GM21390 (cell line): ENCODE data around the gene SMARCC1.
A peak's percentile ranks its signal among the peaks of the same experiment; 100 is the strongest.
"Not testable (repeated sequence)": the region's sequence is repeated elsewhere in the genome, so short reads cannot be mapped to it uniquely, and the experiment has no call there.

Experiments
- ATAC-seq: cut with Tn5 transposase; IDR thresholded peaks from one replicate; pipeline ENCODE4 v1.9.1; 2021; ENCODE audit not compliant: unreplicated experiment

Gene SMARCC1

DNA sequence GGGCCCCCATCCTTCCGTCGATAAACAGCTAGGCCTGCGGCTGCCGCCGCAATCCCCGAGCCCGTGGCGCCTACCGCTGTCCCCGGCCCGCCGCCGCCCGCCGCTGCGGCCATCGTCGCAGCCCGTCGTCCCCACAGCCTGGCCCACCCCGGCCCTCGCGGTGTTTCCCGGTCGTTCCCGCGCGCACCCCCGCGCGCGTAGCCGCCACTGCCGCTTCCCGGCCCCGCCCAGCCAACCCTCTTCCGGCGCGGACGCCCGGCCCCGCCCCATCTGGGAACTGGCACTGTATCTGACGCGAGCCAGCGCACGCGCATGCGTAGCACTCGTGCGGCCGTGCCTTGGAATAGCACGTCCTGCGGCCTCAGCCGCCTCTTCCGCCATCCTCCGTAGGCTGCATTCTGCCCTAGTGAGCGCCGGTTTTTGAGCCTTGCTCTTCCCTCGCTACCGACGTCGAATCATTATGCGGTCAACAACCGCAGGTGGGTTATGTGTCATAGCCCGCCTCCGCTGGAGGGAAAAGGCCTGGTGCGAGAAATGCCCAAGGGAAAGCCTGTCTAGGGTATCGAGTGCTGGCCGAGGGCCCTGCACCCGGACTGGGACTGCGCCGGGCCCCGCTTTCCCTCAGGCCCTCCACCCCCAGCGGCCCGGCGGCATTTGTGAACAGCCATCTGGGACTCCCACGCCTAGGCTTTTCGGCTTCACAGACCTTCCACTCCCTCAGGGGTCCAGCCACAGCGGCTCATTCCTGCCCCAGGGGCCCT, at the start of gene SMARCC1:
SMARCC1 (minus strand) TSS at position 209 of the 761 bp plus-strand sequence; CDS start at position 113, 96 bp downstream.
- ATAC-seq: peak; percentile 81

DNA sequence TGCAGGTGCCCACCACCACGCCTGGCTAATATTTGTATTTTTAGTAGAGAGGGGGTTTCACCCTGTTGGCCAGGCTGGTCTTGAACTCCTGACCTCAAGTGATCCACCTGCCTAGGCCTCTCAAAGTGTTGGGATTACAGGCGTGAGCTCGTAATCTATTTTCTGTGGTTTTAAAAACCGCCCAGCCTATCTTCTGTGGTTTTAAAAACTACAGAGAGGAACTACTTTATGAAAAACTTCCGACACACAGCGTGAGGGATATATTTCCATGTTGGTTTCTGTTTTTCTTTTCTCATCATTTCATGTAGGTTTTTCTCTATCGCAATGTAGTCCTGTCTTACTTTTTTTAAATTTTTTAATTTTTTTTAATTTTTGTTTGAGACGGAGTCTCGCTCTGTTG, 47.8 kb upstream of the SMARCC1 start:
- ATAC-seq: not testable (repeated sequence)

DNA sequence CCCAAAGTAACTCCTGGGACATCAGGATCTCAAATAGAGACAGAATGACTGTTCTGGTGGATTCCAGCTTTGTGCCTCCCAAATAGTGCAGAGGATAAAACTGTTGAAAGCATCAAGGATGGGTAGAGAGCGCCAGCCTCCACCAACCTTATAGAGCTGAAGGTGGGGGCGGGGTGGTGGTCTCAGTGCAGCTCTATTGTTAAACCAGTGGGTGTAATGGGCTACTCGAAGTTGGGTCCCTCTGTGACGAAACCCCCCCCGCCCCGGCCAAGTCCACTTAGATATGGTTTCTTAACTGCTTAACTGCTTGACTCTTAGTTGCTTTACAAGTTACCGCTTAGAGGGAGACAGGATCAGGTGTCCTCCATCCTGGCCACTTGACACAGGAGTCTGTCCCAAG, 43.9 kb upstream of the SMARCC1 start:
- ATAC-seq: no peak

DNA sequence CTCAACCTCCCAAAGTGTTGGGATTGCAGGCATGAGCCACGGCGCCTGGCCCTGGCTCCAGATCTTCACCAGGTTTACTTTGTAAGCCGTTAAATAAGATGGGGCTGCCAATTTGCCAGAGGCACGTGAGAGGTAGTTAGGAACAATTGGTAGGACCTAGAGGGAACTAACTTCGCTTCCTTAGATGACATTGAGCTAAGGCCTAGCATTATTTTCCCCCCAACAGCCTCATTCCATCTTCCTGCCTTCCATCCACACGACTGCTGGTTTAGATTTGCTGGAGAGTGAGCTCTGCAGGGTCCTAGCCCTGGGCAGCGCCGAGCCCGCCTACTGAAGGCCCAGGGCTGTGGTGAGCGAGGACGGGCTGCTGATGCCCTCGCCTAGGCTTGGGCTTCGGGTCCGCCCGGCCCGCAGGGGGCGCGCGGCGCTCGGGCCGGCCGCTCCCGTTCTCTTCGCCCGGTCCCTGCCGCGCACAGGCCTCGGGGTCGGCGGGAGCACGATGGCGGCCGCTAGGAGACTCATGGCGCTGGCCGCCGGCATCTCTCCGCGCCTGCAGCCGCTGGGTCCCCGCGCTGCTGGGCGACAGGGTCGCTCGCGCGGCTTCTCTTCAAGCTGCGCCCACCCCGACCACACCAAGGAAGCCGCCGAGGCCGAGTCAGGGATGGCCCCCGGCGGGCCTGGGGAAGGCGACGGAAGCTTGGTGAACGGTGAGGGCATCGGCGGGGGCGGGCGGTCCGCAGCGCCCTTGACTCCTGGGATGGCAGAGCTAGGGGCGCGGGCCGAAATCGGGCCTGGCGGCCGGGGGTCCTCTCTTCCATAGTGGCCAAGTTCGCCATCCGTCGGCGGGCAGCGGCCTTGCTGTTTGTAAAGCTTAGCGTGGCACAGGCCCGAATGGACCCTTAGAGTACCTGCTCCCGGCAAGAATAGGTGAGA, 43.1 kb upstream of the SMARCC1 start:
- peak; percentile 95 for ATAC-seq

DNA sequence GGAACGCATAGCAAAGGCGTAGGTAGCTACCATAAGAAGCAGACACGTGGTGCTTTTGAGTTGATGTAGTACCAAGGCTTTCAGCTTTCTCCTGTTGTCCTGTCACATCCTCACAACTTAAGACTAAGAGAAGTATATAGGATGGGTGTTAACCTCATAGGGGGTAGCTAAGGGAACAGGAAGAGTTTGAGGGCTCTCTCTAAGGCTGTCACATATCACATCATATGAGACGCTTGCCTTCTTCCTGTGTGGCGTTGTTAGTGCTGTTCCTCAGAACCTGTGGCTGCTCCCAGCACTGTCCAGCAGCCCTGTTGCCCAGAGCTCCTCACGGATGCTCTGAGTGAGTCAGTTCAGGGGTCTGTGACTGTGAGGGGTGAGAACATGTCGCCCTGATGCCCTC, 35.9 kb upstream of the SMARCC1 start:
- no peak for ATAC-seq

DNA sequence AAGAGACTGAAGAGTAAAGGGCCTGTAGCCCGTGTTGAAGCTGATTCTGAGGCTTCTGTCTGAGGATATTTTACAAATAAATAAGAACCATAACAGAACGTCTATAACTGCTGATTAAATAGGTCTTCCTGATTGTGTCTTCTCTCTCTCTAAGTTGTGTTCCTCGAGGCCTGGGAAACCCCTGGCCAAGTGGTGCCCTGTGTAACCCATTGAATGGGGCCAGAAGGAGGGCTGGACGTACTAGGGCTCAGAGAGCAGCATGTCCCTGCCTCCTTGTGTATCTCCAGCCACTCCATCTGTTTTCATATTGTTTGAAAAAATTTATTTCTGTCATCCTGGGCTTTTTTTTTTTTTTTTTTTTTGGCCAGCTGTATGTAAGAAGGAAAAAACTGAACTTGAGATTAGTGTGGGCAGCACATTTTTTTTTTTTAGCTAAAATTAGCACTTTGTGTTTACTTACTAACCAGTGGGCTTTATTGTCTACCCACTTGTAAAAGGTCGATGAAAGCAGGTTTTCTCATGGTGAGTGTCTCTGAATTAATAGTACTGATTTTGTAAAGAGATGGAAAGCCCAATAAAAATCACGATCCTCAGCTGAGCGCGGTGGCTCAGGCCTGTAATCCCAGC, 32.0 kb upstream of the SMARCC1 start:
- no peak for ATAC-seq

DNA sequence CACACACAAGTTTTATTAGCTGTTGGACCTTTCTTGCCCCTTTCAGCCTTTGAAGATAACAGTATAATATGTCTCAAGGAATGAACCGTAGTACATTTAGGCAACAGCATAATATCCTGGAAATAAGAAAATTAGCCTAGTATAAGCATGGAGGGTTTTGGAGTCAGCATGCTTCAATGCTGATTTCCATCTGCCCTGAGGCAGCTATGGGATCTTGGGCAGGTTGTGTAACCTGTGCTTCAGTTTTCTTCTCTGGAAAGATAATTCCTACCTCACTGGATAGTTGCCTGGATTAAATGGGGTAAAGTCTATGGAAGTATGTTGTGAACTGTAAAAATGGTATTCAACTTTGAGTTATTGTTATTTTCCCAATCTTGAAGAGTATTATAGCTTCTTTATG, 22.9 kb upstream of the SMARCC1 start:
- no peak for ATAC-seq

DNA sequence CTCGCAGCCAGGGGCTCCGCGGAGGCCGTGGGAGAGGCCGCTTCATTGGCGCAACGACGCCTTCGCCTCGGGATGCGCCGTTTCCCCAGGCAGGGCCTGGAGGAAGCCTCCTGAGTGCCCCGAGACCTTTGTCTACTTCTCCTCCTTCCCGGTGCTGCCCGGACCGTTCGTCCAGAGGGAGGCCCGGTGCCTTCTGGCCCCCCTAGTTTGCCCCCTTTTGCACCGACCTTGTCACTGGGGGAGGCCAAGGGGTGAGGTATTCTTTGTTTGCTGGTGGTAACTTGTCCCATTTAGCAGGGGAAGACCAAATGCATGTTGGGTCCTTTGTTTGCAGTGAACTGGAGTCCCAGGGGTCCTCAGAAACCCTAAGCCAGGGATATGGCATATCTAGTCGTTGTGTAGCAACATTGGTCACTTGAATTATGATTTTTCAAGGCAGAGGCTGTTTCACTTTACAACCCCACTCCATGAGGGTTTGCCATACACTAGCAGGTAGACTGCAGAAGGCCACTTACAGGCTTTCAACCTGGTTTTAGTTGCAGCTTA, 21.9 kb upstream of the SMARCC1 start:
- no peak for ATAC-seq

DNA sequence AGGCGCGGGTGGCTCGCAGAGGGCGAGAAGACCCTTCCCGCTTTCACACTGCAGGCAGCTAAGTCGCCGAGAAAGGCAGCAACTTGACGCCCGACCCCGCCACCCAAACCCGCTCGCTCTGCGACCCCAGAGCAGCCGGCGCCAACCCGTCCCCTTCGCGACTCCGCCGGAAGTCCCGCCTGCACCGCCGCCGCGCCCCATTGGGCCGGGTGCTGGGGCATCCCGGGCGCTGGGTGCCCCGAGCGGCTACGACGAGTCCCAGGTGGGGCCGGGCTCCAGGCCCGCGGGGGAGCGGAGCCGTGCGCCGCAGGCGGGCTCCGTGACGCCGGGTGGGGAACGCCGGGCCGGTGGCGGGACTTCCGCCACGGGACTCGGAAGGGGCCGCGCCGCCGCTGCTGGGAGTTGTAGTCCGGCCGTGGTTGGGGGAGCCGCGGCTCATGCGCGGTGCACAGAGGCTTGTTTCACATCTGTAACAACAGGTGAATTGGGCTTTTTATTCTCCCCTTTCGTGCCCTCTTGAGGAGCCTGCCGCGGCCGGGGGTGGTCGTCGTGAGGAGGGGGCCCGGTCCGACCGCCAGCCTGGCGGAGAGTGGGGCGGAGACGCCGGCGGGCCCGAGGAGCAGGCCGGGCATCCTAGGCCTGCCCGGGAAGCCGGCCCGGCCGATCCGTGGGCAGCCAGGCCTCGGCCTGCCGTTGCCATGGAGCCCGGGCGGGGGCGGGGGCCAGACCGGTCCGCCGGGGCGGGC, 21.2 kb upstream of the SMARCC1 start, which contains the start of gene DHX30:
DHX30 (plus strand) TSS at position 405 of the 746 bp plus-strand sequence. CDS start 7,546 bp downstream, outside the sequence.
- peak; percentile 86 for ATAC-seq

DNA sequence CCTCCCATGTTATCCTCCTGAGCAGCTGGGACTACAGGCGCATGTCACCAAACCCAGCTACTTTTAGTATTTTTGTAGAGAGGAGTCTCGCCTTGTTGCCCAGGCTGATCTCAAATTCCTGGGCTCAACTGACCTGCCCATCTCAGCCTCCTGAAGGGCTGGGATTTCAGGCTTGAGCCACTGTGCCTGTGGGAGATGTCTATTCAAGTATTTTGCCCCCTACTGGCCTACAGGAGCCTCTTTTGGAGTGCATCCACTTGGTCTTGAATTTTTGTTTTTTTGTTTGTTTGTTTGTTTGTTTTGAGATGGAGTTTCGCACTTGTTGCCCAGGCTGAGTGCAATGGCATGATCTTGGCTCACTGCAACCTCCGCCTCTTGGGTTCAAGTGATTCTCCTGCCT, 18.0 kb upstream of the SMARCC1 start:
- no peak for ATAC-seq

DNA sequence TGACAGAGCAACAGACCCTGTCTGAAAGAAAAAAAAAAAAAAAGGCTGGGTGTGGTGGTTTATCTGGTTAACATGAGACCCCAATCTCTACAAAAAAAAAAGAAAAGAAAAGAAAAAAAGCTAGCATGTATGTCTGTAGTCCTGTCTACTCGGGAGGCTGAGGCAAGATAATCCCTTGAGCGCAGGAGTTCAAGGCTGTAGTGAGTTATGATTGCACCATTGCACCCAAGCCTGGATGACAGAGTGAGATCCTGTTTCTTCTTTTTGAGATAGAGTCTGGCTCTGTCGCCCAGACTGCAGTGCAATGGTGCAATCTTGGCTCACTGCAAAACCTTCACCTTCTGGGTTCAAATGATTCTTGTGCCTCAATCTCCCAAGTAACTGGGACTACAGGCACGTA, 12.9 kb upstream of the SMARCC1 start:
- ATAC-seq: no peak

DNA sequence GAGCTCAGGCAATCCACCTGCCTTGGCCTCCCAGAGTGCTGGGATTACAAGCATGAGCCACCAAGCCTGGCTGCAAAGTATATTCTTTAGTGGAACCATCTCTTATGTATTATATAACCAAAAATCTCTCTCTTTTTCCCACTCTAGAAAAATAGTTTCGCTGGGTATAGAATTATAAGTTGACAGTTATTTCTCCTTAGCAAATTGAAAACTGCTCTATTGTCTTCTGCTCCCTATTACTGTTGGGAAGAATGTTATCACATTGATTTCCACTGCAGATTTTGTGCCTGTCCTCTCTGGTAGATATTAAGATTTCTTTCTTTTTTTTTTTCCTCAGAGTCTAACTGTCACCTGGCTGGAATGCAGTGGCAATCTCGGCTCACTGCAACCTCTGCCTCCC, 11.0 kb upstream of the SMARCC1 start:
- ATAC-seq: no peak

DNA sequence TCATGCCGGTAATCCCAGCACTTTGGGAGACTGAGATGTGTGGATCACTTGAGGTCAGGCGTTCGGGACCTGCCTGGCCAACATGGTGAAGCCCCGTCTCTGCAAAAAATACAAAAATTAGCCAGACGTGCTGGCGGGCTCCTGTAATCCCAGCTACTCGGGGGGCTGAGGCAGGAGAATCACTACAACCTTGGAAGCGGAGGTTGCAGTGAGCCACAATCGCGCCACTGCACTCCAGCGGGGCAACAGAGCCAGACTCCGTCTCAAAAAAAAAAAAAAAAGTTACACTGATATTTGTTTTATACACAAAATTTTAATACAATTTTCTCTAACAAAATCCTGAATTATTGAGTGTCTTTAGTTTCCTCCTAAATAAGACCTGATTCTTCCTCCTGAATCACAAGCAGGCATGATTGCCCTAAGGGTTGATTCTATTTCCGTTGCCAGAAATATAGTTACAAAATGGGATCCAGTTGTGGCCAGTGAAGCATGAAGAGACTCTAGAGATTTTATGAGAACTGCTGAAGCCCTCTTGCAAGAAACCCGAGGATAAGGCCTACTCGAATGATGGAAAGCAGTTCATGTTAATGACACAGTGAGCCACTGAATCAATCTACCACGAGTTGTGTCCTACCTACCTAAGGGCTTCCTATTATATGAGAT, 9.6 kb upstream of the SMARCC1 start:
- ATAC-seq: no peak

DNA sequence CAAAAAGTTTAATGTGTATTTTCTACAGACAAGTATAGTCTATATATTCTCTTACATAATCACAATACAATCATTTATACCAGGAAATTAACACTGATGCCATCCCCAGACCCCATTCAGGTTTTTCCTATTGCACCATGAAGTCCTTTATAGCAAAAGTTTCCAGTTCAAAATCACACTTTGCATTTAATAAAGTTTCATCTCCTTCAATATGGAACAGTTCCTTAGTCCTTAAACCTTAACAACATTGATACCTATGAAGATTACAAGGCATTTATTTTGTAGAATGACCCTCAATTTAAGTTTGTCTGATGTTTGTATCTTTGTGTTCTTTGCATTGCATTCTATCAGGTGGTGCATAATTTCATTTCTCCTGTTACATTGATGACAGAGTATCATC, 2.0 kb upstream of the SMARCC1 start:
- no peak for ATAC-seq

DNA sequence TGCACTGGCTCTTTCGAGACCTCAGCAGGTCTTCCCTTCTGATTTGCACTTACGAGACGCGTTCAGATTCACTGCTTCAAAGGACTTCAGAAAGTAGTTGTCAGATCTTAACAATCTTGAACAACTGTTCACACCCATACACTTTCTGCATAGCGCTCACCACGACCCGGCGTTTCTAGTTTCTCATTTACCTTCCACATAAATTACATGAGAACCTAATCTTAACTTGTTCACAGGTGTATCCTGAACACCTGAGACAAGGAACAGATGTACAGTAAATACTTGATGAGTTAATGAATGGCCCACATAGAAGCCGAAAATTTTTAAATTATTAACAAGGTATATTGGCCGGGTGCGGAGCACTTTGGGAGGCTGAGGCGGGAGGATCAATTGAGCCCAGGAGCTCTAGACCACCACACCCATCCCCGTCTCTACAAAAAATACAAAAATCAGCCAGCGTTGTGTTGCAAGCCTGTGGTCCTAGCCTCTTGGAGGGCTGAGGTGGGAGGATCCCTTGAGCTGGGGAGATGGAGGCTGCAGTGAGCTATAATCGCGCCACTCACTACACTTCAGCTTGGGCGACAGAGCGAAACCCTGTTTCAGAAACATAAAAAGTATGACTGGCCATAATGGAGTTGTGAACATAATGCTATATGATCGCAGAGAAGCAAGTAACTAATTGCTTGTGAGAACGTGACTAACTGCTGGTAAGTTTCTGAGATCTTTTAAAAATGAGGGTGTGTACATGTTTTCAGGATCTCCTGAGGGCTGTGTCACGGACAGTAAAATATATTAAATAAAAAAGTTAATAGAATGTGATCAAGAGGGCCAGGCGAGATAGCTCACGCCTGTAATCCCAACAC, 984 bp upstream of the SMARCC1 start:
- ATAC-seq: no peak

DNA sequence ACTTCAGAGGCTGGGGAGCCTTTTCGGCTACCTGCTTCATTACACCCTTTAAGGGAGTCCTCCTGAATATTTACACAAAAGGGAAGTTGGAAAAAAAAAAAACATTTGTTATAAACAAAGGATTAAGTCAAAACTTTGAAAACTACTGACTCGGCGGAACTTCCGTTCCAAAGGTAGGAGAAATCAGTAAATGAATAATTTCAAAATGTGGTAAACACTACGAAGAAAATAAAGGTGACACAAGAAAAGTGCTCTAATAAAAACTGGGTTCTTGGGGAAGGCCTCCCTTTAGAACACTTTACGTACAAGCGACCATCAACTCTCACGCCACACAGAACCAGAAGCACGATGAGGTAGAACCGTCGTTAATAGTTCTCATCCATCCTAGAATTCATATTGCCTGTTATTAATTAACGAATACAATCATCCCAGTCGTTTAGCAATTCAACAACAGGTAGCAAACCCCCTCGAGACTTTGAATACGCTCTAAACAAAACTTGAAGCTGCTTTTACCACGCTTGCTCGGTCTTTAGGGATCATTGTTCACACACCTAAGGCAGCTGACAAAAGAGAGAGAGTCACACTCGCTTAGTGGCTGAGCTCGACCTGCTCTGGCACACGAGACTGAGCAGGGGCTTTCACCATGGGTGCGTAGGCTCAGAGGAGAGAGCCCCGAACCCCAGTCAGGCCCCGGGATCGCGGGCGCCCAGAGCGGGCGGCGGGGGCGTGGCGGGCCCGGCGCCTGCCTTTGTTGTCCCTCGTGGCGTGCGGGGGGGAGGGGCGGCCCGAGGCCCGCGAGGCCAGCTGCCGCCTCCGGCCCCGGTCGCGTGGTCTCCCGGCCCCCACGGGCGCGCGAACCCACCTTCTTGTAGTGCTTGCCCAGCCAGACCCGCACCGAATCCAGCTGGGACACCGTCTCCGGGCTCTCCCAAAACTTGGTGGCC, 680 bp downstream of the SMARCC1 start:
- peak; percentile 31 for ATAC-seq

DNA sequence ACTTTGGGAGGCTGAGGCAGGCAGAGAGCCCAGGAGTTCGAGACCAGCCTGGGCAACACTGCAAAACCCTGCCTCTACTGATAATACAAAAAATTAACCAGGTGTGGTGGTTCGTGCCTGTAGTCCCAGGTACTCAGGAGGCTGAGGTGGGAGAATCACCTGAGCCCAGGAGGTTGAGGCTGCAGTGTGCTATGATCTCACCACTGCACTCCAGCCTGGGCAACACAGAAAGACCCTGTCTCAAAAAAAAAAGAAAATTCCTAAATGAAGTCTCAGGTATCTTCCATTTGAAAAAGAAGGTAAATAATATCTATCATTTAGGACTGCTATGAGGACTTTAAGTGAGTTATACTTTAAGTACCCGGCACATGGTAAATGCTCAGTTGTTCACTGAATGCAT, 2.9 kb downstream of the SMARCC1 start:
- no peak for ATAC-seq

DNA sequence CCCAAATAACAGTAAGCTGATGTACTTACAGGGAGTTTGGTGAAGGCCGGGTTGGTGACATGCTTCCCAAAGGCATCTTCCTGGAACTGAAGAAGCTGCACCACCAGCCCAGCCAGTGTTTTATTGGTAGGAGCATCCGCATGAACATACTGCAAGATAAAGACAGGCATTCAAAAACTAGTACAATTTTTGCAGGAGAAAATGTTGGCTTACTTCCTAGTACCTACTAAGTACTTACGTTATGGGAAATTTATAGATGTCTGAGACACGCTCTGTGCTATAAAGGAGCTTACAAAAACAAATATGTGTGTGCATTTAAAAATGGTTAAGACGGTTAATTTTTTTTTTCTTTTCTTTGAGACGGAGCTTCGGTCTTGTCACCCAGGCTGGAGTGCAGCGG, 8.9 kb downstream of the SMARCC1 start:
- ATAC-seq: no peak
